Measurements from ENCODE around the gene GTF3C1.
"Not testable (repeated sequence)": the region's sequence is repeated elsewhere in the genome, so short reads cannot be mapped to it uniquely, and the experiment has no call there.

Gene GTF3C1

DNA sequence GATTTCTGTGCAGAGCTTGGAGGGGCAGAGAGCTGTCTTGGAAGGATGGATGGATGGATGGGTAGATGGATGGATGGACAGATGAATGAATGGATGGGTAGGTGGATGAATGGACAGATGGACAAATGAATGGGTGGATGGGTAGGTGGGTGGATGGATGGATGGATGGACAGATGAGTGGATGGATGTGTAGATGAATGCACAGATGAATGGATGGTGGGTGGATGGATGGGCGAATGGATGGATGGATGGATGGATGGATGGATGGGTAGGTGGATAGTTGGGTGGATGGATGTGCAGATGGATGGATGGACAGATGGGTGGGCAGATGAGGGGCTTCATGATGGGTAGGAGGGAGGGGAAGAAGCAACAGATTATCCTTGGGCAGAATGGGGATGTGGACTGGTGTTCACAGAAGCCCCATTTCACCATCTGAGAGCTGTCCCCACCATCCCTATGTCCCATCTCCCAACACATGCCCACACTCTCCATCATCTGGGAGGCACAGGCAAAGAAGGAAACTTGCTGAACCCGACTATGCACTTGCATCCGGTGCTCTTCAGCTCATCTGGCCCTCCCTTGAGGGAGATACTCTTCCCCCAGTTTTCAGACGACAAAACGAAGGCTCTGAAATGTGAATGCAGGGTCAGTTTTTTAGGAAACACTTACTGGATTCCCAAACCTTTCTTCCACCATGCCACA, 90.6 kb downstream of the GTF3C1 start:
- Histone ChIP-seq H3K36me3 (ENCODE audit: insufficient read depth, insufficient read length, low read length) (peaks cover 57% of the 10 kb centered on the region), H3K27me3 (ENCODE audit: insufficient read depth, insufficient read length) (no peaks in the 10 kb centered on the region), H3K9ac (ENCODE audit: insufficient read length, low read depth) (no peak overlapping the region), H3K4me3 (ENCODE audit: insufficient read length, low read depth) (no peak overlapping the region), H3K9me3 (ENCODE audit: insufficient read depth, low read length) (no peaks in the 10 kb centered on the region), H3K4me1 (ENCODE audit: insufficient read depth, insufficient read length) (no peaks in the 10 kb centered on the region)
- DNase-seq (ENCODE audit: low read depth, low spot score), result no peak
- no peak for TF ChIP-seq YY1 (IDR thresholded peaks at IDR 0.05; ENCODE audit: insufficient read depth, insufficient read length)
- TF ChIP-seq SUZ12 (IDR thresholded peaks at IDR 0.05; ENCODE audit: extremely low read depth, insufficient read depth, insufficient read length), result no peak
- TF ChIP-seq ZNF274 (IDR thresholded peaks at IDR 0.05; ENCODE audit: low read depth, low read length), result no peak

DNA sequence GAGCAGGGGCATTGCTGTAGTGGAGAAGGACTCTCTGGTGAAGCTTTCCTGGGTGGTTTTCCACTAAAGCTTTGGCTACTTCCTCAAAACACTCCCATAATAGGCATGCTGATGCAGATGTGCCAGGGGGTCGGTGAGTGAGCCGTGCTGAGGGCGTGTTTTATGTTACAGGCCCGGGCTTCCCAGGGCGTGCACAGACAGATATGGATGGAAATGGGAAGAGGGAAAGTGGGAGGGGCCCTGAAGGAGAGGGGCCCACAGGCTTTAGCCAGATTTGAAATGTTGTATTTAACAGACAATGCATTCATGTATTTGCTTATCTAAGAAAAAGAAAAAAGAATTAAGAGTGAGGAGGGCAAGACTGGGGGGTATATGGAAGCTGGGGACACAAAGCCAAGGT, 91.5 kb downstream of the GTF3C1 start:
- H3K36me3 ChIP-seq (ENCODE audit: insufficient read depth, insufficient read length, low read length), result peaks cover 48% of the 10 kb centered on the region
- no peak overlapping the region for H3K9ac ChIP-seq (ENCODE audit: insufficient read length, low read depth)
- no peaks in the 10 kb centered on the region for H3K9me3 ChIP-seq (ENCODE audit: insufficient read depth, low read length)
- no peaks in the 10 kb centered on the region for H3K4me1 ChIP-seq (ENCODE audit: insufficient read depth, insufficient read length)
- no peaks in the 10 kb centered on the region for H3K27me3 ChIP-seq (ENCODE audit: insufficient read depth, insufficient read length)
- H3K4me3 ChIP-seq (ENCODE audit: insufficient read length, low read depth), result no peak overlapping the region
- DNase-seq (ENCODE audit: low read depth, low spot score), result no peak
- no peak for TF ChIP-seq YY1 (IDR thresholded peaks at IDR 0.05; ENCODE audit: insufficient read depth, insufficient read length)
- TF ChIP-seq ZNF274 (IDR thresholded peaks at IDR 0.05; ENCODE audit: low read depth, low read length), result no peak
- no peak for TF ChIP-seq SUZ12 (IDR thresholded peaks at IDR 0.05; ENCODE audit: extremely low read depth, insufficient read depth, insufficient read length)

DNA sequence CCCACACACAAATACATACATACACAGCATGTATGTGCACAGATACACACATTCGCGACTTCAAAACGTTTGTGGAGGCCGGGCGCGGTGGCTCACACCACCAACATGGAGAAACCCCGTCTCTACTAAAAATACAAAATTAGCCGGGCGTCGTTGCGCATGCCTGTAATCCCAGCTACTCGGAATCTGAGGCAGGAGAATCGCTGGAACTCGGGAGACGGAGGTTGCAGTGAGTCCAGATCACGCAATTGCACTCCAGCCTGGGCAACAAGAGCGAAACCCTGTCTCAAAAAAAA, 92.2 kb downstream of the GTF3C1 start:
- not testable (repeated sequence) for H3K4me1 ChIP-seq (ENCODE audit: insufficient read depth, insufficient read length)

GRCh38 chr16:27455700-27456099, 94.0 kb downstream of the GTF3C1 start:
- H3K4me1 ChIP-seq (ENCODE audit: insufficient read depth, insufficient read length), result peaks cover 6% of the 10 kb centered on the region
- H3K9ac ChIP-seq (ENCODE audit: insufficient read length, low read depth), result no peak overlapping the region
- no peak for DNase-seq (ENCODE audit: low read depth, low spot score)

More for the DNA sequence above, 92.2 kb downstream of the GTF3C1 start:
- H3K9me3 ChIP-seq (ENCODE audit: insufficient read depth, low read length); H3K27me3 ChIP-seq (ENCODE audit: insufficient read depth, insufficient read length); H3K4me3 ChIP-seq (ENCODE audit: insufficient read length, low read depth); H3K9ac ChIP-seq (ENCODE audit: insufficient read length, low read depth); DNase-seq (ENCODE audit: low read depth, low spot score): not testable (repeated sequence)
- peaks cover 41% of the 10 kb centered on the region for H3K36me3 ChIP-seq (ENCODE audit: insufficient read depth, insufficient read length, low read length)

GRCh38 chr16:27453494-27453825, 96.3 kb downstream of the GTF3C1 start:
- H3K4me3 ChIP-seq (ENCODE audit: insufficient read length, low read depth), result no peak overlapping the region
- no peaks in the 10 kb centered on the region for H3K9me3 ChIP-seq (ENCODE audit: insufficient read depth, low read length)
- peaks cover 1% of the 10 kb centered on the region for H3K36me3 ChIP-seq (ENCODE audit: insufficient read depth, insufficient read length, low read length)
- no peak for TF ChIP-seq ZNF274 (IDR thresholded peaks at IDR 0.05; ENCODE audit: low read depth, low read length)
- TF ChIP-seq YY1 (IDR thresholded peaks at IDR 0.05; ENCODE audit: insufficient read depth, insufficient read length), result no peak
- no peak for TF ChIP-seq SUZ12 (IDR thresholded peaks at IDR 0.05; ENCODE audit: extremely low read depth, insufficient read depth, insufficient read length)
- no peaks in the 10 kb centered on the region for H3K27me3 ChIP-seq (ENCODE audit: insufficient read depth, insufficient read length)
- H3K4me1 ChIP-seq (ENCODE audit: insufficient read depth, insufficient read length), result peaks cover 6% of the 10 kb centered on the region
- no peak for DNase-seq (ENCODE audit: low read depth, low spot score)
- H3K9ac ChIP-seq (ENCODE audit: insufficient read length, low read depth), result no peak overlapping the region

More at GRCh38 chr16:27455700-27456099, 94.0 kb downstream of the GTF3C1 start:
- no peaks in the 10 kb centered on the region for H3K27me3 ChIP-seq (ENCODE audit: insufficient read depth, insufficient read length)
- TF ChIP-seq SUZ12 (IDR thresholded peaks at IDR 0.05; ENCODE audit: extremely low read depth, insufficient read depth, insufficient read length), result no peak
- no peak for TF ChIP-seq YY1 (IDR thresholded peaks at IDR 0.05; ENCODE audit: insufficient read depth, insufficient read length)
- TF ChIP-seq ZNF274 (IDR thresholded peaks at IDR 0.05; ENCODE audit: low read depth, low read length), result no peak
- peaks cover 23% of the 10 kb centered on the region for H3K36me3 ChIP-seq (ENCODE audit: insufficient read depth, insufficient read length, low read length)
- no peak overlapping the region for H3K4me3 ChIP-seq (ENCODE audit: insufficient read length, low read depth)
- H3K9me3 ChIP-seq (ENCODE audit: insufficient read depth, low read length), result no peaks in the 10 kb centered on the region

- DNase-seq (ENCODE audit: low read depth, low spot score), result no peak
- H3K9ac ChIP-seq (ENCODE audit: insufficient read length, low read depth), result no peak overlapping the region
- H3K9me3 ChIP-seq (ENCODE audit: insufficient read depth, low read length), result no peaks in the 10 kb centered on the region
- peaks cover 6% of the 10 kb centered on the region for H3K4me1 ChIP-seq (ENCODE audit: insufficient read depth, insufficient read length)
- no peak overlapping the region for H3K4me3 ChIP-seq (ENCODE audit: insufficient read length, low read depth)
- no peaks in the 10 kb centered on the region for H3K27me3 ChIP-seq (ENCODE audit: insufficient read depth, insufficient read length)
- TF ChIP-seq SUZ12 (IDR thresholded peaks at IDR 0.05; ENCODE audit: extremely low read depth, insufficient read depth, insufficient read length), result no peak
- no peaks in the 10 kb centered on the region for H3K36me3 ChIP-seq (ENCODE audit: insufficient read depth, insufficient read length, low read length)
Measured at GRCh38 chr16:27452569-27453493, 96.9 kb downstream of the GTF3C1 start.

GRCh38 chr16:27450196-27450549, 99.5 kb downstream of the GTF3C1 start:
- Histone ChIP-seq H3K9ac (ENCODE audit: insufficient read length, low read depth) (no peak overlapping the region), H3K4me1 (ENCODE audit: insufficient read depth, insufficient read length) (peaks cover 6% of the 10 kb centered on the region)
- no peak for DNase-seq (ENCODE audit: low read depth, low spot score)

More at GRCh38 chr16:27450196-27450549, 99.5 kb downstream of the GTF3C1 start:
- Histone ChIP-seq H3K27me3 (ENCODE audit: insufficient read depth, insufficient read length) (no peaks in the 10 kb centered on the region), H3K9me3 (ENCODE audit: insufficient read depth, low read length) (no peaks in the 10 kb centered on the region), H3K36me3 (ENCODE audit: insufficient read depth, insufficient read length, low read length) (no peaks in the 10 kb centered on the region), H3K4me3 (ENCODE audit: insufficient read length, low read depth) (no peak overlapping the region)
- TF ChIP-seq YY1 (IDR thresholded peaks at IDR 0.05; ENCODE audit: insufficient read depth, insufficient read length), result no peak
- TF ChIP-seq ZNF274 (IDR thresholded peaks at IDR 0.05; ENCODE audit: low read depth, low read length), result no peak
- TF ChIP-seq SUZ12 (IDR thresholded peaks at IDR 0.05; ENCODE audit: extremely low read depth, insufficient read depth, insufficient read length), result no peak

Measured in NT2/D1 (cell line).